COLO829 (cell line): Measurements from ENCODE around the gene NRXN3.

Experiments used
- DNase-seq: peaks from one replicate; pipeline ENCODE4 v3.0.0; 2012; ENCODE audit warnings: low spot score

Gene NRXN3

DNA sequence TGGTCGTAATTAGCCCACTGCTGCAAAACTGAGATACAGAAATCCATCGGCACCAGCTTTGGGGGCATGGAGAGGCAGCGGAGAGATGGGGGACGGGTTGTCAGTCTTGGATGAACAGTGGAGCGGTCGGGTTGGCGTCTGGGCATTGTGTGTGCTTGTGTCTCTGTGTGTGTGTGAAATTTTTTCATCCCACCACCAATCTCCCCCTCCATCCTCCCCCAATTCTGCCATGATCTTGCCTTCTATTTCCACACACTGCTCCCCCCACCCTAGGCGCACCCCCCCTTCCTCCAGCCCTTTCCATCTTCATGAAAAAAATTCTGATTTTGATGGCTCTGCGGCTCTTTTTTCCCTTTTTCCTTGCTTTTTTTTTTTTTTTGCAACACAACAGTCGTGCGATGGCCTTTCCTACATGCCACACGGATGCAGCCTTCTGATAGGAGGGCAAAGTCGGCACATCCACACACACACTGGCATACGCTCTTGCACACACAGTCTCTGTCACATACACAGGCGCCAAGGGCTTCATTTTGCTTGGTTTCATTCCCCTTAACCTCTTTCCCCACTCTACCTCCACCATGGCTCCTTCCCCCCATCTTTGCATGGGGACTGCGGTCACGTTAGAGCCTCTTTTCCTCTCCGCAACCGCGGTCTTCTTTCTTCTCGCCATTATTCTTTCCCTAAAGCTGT, 3.3 kb downstream of the NRXN3 start:
- no peak for DNase-seq

DNA sequence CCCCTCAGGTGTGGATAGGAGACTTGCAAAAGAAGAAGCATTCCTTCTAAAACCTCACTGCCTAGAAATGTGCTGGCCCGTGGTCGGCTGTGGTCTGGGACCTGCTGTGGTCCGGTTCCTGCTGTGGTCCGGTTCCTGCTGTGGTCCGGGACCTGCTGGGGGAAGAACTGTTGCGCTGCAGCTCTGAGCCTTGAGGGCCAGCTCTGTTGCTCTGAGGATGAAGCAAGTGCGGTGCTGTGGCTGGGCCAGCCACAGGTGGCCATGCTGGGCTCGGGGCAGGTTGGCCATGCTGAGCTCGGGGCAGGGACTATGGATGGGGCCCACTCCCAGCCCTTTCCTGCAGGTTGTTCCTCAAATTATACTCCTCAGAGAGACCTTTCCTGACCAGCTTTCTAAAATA, 5.2 kb downstream of the NRXN3 start:
- no peak for DNase-seq

DNA sequence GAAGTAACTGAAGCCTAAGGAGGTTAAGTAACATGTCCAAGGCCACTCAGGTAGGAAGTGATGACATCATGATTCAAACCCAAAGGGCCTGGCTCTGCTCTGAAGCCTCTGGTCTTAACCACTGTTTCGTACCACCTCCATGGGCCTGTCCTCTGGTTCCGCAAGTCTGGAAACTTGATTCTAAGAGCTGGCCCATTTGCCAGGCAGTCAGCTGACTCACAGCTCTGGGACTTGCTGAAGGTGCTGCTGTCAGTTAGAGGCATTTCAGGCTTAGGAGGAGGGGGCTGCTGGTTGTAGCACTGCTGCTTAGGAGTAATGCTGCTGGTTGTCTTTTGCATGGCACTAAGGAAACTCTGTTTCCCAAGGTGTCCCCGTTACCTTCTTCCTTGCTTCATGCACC, 7.9 kb downstream of the NRXN3 start:
- no peak for DNase-seq

DNA sequence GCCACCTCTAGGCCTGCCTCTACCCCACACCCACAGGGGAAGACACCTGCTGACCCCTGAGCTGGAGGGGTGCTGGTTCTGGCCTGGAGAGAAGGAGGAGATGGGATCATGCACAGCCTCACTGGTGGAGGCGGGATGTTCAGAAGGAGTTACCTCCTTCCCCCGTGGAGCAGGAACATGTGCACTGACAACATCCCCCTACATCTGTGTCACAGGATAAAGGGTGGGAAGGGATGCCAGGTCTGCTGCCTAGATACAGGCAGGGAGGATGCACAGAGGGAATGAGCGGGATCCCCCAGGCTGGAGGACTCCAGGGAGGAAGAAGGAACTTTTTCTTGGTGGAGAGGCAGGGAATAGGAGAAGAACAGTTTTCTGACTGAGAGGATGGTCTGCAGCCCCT, 8.8 kb downstream of the NRXN3 start:
- DNase-seq = no peak

DNA sequence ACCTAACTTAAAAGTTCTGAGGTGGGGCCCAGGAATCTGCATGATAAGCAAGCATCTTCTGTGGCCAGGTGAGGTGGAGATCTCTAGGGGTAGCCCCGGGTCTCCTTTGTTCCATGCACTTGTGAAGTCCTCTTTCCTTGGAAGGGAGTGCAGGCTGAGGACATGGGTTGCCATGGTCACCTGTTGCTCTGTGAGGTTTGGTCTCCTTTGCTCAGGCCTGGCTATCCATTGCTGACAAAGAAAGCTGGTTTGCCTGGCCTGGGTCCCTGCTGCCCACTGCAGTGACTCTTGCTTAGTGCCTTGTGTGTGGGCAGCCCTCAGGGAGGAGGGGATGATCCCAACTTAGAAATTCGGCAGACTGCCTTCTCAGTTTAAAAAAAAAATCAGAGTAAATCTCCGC, 11.1 kb downstream of the NRXN3 start:
- DNase-seq = no peak

DNA sequence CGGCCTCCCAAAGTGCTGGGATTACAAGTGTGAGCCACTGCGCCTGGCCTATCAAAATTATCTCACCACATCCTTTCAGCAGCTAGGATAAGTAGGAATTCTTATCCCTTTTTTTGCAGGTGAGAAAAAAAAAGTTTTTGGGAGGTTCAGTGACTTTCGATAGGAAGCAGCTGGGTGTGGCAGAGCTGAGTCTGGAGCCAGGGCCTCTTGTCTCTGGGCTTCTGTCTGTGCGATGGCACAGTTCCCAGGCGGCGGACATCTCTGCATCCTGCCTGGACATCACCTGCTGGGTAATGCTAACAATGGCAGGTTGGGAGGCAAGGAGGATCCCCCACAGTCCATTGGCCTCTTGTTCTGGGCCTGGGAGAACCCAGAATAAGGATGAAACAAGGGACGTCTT, 12.5 kb downstream of the NRXN3 start:
- DNase-seq = no peak

DNA sequence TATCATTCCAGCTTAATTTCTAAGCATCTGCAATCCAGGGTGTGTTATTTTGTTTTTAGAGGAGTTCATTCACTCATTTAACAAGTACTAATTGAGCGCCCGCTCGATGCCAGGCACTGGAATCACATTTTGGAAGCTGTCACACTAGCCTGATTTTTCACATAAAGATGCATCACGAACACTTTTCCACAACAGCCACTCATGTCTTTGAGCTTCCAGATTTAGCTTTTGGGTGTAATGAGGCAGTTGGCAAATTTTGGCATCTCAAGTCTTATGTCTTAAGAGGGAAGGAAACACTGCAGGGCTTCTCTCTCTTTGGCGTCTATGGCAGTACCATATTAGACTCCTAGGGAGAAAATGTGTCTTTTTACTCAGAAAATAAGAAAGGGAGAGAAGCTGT, 14.0 kb downstream of the NRXN3 start:
- no peak for DNase-seq

DNA sequence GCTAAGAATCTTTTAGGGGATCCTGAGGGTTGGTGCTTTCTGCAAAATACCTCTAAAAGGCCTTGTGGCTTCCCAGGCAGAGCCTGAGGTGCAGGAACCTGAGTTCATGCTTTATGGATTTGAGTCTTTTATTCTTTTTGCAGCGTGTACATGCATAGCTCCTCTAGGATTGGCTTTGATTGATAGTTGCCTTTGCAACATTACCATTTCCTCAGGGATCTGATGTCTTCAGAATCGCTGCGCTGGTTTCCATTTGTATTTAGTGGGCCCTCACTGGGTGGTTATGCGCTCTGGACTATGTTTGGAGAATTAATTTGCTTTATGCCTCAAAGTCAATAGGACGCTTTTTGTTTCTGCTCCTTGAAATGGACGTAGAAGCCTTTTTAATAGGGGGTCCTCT, 16.1 kb downstream of the NRXN3 start:
- no peak for DNase-seq

DNA sequence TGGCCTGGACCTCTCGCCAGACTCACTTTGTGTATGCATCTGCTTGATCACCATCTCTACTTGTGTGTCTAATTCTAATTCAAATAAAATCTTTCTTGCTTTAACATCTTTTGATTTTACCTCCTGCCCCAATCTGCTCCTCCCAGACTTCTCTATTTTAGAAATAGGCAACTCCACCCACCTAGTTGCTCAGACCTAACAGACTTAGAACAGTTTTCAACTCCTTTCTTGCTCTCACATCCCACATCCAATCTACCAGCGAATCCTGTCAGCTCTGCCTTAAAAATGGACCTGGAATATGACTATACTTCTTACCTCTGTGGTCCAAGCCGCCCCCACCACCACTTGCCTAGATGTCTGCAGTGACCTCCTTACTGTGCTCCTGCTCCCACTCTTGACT, 18.7 kb downstream of the NRXN3 start:
- DNase-seq = no peak

DNA sequence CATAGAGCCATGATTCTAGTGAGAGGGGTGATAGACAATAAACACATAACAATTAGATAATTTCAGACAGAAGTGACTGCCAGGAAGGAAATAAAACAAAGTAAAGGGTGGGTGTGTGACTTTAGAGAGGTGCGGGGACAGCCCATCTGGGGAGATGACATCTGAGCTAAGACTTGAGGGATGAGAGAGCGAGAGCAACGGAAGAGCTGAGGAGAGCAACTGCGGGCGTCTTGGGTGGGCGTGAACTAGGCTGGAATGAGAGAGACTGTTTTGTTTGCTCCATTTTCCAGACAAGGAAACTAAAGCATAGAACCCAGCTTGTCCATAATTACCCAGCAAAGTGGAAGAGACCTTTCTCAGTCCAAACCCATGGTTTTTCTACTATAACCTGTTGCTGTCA, 25.3 kb downstream of the NRXN3 start:
- DNase-seq = no peak

DNA sequence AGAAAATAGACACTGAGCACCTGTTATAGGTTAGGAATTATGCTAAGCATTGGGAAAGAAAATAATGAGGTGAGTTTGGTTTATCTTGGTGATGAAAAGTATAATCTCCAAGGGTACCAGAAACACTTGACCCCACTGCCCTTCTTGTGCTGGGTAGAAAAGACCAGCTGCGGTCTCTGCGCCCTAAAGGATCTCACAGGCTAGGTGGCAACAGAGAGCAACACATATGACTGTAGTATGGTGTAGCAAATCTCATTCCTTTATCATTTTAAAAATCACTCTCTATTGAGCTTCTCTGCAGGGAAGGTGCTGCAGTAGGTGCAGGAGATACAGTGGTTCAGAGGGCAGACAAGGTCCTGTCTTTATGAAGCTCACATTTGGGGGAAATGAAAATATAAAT, 26.1 kb downstream of the NRXN3 start:
- no peak for DNase-seq

DNA sequence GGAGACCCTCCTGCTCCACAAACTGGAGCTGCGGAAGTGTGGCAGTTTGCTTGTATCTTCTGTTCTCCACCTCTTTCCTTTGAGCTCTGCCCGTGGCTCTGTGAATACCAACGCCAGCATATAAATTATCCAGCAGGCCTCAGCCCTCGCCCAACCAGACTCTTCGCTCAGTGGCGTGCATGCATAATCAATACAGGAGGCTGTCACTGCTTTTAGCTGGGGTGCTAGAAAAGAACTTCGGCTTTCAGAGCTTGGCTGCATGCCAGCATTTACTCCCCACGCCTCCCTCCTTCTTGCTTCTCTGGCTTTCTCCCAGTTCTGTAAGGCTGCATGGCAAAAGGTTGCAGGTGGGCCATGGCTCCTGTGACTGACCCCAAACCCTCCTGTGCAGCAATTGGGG, 26.9 kb downstream of the NRXN3 start:
- DNase-seq = no peak

DNA sequence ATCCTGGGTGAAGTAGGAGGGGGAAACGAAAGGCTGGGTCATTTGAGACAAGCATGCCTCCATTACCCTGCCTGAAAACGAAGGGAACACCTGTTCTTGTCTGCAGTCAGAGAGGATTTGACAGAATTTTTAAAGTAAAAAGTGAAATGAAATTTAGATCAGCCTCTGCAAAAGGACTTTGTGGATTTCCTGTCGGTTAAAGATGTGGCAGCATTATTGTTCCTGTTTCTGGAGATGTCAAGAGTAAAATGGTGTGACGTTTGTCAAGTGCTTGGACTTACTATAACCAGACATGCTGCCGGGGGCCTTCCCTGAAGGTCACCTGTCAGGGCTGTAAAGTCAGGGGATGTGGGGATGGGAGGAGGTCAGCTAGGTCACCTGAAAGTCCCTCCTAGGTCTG, 32.0 kb downstream of the NRXN3 start:
- DNase-seq = no peak

DNA sequence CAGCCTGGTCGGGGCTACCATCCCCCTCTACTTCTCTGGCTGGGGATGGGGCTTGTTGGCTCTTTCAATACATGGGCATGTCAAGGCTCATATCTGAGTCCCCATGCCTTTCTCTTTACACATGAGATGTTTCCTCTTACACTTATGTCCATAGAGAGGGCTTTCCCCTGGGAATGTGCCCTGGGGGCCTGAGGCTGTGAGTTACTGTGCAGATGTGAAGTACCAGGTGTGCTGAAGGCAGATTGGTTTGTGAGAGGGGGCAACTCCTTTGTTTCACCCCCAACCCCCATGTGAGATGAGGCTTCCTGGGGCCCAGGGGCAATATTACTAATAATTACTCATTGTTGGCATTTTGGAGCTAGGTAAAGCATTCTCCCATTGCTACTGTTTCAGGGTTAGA, 32.8 kb downstream of the NRXN3 start:
- DNase-seq = no peak

DNA sequence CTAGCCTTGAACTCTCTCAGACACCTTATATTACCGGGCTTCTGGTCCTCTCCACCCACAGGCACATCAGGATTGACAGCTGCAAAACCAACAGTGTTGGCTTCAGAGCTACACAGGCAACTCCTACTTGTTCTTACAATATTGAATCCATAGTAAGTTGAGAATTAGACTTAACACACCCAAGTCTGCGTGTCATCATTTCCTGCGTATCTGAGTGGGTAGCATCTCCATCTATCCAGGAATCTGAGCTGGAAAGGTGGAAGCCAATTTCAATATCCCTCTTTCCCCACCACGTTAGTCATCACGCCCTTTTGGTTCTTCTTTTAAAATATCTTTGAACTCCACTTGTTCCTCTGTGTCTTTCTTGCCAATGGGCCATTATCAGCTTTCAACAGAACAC, 37.2 kb downstream of the NRXN3 start:
- no peak for DNase-seq

DNA sequence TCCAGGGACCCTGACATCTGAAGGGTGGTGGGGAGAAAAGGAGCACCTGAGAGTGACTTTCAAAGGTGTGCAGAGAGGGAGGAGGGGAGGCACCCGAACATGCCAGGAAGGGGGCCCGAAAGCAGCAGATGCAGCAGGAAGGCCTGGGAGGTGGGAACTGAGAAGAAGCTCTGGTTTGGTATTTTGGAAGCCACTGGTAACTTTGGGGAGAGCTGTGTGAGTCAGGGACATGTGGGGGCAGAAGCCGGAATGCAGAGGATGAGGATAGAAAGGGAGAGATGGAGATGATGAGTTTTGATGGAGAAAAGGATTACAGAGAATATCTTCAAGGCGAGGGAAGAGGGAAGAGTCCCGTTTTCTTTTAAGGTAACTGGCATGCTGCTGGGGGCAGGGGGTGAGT, 50.1 kb downstream of the NRXN3 start:
- no peak for DNase-seq

DNA sequence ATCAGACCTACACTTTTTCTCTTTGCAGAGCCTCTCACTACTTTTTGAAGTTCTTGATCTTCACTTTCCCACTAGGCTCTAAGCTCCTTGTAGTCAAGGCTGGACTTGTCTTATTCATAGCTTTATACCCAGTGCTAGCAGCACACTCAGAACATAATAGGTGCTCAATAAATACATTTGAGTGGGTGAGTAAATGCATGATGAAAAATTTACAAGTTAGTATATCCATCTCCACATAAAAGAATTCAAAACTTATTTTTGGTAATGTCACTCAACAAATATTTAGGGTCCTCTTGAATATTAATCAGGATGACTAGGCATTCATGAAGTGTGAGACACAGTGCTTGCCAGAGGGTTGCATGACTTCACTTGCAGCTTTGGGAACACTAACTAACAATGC, 52.6 kb downstream of the NRXN3 start:
- DNase-seq = no peak

DNA sequence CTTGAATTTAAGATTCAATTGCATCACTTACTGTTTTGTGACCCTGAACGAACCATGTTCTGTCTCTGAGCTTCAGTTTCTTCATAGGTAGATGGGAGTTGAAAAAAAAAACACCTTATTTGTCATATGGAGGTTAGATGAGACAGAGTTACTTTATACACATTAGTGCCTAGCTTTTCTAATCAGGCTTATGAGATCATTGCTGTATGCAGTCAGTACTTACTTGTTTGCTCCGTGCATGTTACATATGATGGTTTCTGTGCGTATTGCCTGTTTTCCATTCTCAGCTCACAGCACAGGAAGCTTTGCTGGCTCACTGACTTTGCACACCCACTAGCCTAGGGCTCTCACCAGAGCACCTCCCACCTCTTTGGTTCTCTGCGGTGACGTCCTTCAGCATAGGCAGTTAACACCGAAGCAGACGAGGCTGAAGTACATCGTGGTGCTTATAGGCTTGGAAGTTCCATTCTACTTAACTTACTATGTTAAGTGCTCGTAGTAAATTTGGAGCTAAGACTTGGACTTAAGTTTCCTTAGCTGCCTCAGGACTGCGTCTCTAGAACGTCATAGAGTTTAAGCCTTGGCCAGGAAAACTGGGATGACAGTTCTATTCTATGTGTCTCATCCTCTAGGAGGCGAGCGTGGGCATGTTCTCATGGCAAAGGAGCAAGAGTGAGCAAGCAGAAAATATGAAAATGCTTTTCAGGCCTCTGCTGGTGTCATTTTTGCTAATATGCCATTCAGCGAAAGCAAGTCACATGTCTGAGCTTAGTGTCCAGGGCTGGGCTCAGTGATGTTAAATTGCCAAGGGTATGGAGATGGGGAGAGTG, 57.3 kb downstream of the NRXN3 start:
- no peak for DNase-seq

DNA sequence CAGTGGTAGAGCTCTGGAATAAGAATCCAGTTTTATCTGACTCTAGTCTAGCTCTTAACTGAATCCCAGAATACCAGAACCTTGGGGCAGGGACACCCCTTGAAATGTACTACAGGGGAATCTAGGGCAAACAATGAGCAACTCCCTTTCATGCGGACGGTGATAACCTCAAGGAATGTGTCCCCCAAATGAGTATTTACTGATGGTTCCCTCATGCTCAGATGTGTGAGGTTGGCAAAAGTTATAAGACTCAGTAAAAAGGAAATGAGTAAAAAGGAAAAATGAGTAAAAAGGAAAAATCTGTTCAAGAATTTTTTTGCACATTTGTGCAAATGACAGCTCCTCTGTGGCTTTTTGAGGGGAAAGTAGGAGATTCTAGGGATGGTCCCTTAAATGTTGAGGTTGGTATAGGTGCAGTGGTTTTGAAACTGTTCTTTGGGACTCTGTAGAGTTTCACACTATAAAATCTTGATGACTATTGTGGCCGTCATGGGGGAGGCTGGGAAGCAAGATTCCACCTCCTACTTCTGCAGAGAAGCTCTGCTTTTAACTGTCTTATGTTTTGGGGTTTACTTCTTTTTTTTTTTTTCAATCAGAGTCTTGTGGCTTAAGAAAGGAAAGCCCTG, 58.6 kb downstream of the NRXN3 start:
- DNase-seq = no peak

DNA sequence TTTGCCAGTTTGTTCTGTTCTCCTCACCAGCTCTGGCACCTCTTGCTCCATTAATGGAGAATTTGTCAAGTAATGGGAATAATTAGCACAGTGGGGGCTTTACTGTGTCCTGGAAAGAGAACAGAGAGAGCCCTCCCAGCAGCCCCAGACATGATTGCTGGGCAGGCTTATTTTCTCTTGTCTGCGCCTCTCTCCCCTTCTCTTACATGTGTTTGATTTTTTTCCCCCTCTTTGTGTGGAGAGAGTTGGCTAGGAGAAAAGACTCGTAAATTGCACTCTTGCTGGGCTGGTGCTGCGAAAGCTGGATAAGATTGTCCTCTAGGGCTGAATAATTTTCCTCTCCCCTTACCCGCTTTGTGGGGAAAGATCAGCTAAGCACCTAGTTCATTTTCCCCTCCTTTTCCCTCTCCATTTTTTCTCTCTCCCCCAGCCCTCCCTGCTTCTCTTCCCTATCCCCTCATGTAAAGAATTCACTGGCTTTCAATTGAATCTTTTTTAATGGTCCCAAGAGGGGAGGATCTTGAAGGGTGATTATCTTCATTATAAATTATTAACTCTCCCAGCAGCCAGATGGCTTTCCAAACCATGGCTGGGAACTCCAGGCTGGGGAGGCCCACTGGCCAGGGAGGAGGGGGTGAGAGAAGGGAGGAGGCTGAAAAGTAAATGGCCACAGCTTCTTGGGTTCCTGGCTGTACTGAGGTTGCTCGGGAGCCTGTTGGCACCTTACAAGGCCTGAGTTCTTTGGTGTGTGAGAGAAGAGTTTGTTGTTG, 62.2 kb downstream of the NRXN3 start:
- no peak for DNase-seq

DNA sequence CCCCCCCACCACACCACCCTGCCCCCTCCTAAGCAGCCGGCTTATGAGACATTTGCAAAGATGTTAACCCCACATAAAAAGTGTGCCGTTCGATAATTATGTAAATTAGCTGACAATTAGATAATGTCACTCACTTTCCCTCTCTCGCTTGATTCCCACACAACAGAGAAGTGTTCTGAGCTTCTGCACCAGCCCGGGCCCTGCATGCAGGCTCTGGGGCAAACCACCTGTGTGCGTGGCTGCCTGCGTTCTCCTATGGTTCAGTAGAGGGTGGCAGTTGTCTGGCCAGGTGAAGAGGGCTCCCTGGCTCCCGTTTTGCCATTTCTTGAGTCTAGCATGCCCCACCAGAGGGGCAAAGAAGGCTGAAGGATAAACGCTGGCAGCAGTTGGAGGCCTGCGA, 68.0 kb downstream of the NRXN3 start:
- DNase-seq = no peak

DNA sequence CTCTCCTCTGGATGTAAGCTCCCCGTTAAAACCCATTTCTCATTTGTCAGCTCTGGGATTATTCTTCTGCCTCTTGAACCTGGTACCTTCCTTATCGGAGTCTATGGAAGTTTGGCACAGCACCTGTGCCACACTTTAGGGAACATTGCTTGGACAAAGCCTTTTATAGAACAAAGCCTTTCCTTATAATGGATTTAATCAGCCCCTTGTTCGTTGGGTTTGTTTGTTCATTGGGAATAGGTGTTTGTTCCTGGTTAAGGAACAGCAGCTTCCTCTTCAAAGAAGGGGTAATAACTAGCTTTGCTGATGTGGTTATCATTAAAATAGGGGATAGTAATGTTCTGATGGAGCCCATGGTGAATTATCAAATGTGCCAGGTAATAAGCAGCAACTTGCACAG, 70.4 kb downstream of the NRXN3 start:
- no peak for DNase-seq

DNA sequence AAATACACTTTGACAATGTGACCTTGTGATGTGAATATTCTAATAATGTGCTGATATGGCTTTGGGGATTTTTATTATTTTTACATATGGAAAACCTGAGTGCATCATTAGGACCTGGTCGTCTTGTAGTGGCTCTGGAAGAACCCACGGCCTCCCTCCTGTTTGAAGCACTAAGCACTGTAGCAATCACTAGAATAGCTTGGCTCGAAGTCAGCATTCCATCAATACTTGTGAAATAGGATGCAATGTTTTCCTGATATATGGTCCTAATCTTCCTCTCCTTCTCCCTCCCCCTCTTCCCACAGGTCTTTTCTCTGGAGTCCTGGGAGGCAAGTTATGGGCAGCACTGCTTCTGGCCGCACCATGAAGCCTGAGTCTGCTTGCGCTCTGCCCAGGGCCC, 71.9 kb downstream of the NRXN3 start:
- no peak for DNase-seq
